GM10266 (cell line): Measurements from ENCODE around the gene ITPR1.

ENCODE experiments used
- DNase-seq: peaks from one replicate; pipeline ENCODE4 v3.0.0; 2012; ENCODE audit errors: extremely low spot score
- CTCF ChIP-seq: IDR thresholded peaks from 2 replicates; pipeline ENCODE4 v1.5.1; 2012; ENCODE audit warnings: mild to moderate bottlenecking, low read depth; ENCODE audit not compliant: control insufficient read depth, insufficient read depth; ENCODE audit errors: missing control alignments

Gene ITPR1

GRCh38 chr3:4644951-4645350, 151.8 kb downstream of the ITPR1 start:
- no peak for DNase-seq
- TF ChIP-seq CTCF = no peak

DNA sequence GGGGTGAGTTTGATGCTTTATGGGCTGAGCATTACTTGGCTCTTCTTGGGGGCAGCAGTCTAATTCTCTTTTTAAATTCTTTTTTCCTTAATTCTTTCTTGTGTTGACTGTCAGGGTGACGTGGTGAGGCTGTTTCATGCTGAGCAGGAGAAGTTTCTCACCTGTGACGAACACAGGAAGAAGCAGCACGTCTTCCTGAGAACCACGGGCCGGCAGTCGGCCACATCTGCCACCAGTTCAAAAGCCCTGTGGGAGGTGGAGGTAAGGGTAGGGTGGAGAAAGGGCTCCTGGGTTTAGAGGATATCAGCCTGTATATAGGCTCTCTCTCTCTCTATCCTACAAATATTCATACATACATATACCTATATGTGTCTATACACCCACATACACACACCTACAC, 152.3 kb downstream of the ITPR1 start:
- no peak for TF ChIP-seq CTCF
- no peak for DNase-seq

DNA sequence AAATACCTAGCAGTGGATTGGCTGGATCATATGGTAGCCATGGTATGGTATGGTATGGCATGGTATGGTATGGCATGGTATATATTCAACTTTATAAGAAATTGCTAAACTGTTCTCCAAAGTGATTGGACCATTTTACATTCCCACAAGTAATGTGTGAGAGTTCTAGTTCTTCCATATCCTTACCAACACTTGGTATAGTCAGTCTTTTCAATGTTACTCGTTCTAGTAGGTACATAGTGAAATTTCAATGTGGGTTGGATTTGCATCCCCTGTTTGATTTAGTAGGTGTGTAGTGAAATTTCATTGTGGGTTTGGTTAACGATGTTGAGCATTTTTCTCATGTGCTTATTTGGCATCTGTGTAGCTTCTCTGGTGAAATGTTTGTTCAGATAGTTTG, 154.3 kb downstream of the ITPR1 start:
- TF ChIP-seq CTCF = no peak
- DNase-seq = no peak

DNA sequence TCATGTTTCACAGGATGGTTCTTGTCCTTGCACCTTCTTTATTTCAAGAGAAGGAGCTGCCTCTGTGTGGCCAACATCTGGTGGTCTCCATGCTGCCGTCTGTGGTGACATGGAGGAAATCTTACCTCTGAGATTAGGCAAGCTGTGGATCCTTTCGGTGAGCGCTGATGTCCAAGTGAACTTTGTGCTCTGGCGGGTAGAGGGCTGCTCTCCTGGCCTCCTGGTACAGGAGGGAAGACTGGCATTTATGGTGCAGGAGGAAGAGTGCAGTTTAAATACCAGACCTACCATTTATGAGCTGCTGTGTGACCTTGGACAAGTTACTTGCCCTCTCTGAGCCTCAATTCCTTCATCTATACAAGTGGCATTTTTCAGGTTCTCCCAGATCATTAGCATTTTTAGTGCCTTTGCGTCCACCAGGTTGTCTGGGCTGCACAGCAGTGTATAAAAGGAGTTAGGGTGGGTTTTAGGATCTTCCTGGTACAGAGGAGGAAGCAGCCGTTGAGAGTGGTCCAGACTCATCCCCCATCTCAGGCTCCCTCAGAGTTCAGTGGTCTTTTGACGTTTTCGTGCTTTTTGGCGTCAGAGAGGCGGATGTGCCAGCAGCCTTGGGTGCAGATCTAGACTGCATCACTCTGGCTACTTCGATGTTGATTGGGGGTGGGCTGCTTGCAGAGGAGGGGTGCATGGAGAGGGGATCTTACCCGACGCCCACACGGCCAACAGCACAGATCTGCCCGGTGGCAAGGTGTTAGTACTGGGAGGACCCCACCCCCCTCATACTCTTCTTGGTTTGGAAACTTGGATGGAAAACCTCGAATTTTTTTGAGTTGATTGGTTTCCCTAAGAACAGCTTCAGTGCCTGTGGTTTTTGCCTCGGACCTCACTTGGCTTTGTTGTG, 162.2 kb downstream of the ITPR1 start:
- no peak for TF ChIP-seq CTCF

DNA sequence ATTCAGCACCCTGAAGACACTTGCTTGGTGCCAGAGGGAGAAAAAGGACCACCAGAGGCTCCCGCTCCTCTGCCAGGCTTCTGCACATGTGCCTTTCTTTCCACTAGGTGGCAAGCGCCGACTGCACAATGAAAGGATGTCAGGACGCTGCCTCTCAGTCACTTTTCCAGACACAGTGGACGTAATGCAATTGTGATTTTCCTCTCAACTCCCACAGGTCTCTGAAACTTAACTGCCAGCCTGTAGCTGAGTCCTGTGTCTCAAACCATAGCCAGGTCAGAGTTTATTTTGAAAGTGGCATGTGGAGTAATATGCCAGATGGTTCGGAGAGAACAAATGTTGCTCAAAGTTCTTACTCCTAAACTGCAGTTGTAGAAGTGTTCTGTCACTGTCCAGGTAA, 162.9 kb downstream of the ITPR1 start:
- TF ChIP-seq CTCF = peak; percentile 36
- peak; percentile 10 for DNase-seq

More for the DNA sequence above, 162.2 kb downstream of the ITPR1 start:
- DNase-seq = no peak

GRCh38 chr3:4656626-4657328, 163.6 kb downstream of the ITPR1 start:
- TF ChIP-seq CTCF = no peak
- DNase-seq = no peak

GRCh38 chr3:4660936-4661335, 167.8 kb downstream of the ITPR1 start:
- DNase-seq = no peak
- no peak for TF ChIP-seq CTCF
